ENCODE measurements around the gene LMBRD2. TPM values are rescaled to one million over a fixed set of nuclear protein-coding genes. Genes with fewer than 3 reads are reported as not detected.

Gene LMBRD2
- total RNA-seq, 2 donors from 2014 or later, result 5.5 to 7.4 TPM

DNA sequence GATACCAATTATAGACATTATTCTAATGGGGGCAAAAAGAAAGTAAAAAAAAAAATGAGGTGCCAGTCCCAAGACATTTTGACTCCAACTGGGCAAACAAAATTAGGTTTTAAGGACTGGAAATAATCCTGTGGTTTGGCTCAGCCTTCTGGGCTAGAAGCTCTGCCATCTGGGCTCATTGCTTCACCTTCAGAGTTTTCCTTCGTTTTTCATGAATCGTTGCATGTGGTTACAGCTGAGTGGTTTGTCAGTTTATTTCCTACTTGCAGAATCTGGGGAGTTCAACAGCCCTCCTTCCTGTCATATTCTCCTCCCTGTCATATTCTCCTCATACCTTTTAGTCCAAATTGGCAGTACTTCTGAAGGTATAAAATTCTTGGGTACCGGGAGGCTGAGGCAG is 97.0 kb downstream of the LMBRD2 start:
- Histone ChIP-seq H3K36me3 (ENCODE audit: control insufficient read depth, insufficient read depth, low read length) (peaks cover 2% of the 10 kb centered on the region), H3K9ac (ENCODE audit: extremely low read depth, low read length, poor library complexity, severe bottlenecking) (no peak overlapping the region), H3K4me1 (ENCODE audit: control insufficient read depth, insufficient read depth, low read length) (no peaks in the 10 kb centered on the region), H3K4me3 (ENCODE audit: low read length) (no peak overlapping the region), H3K27me3 (ENCODE audit: control insufficient read depth, insufficient read depth, low read length, poor library complexity, severe bottlenecking) (no peaks in the 10 kb centered on the region), H3K9me3 (ENCODE audit: control insufficient read depth, low read length) (no peaks in the 10 kb centered on the region), H3K27ac (ENCODE audit: low read depth, low read length) (no peak overlapping the region)
- peaks cover 2% of the 10 kb centered on the region for H3K36me3 Mint-ChIP-seq (ENCODE audit: low read depth)
- TF ChIP-seq, protein P1, sequence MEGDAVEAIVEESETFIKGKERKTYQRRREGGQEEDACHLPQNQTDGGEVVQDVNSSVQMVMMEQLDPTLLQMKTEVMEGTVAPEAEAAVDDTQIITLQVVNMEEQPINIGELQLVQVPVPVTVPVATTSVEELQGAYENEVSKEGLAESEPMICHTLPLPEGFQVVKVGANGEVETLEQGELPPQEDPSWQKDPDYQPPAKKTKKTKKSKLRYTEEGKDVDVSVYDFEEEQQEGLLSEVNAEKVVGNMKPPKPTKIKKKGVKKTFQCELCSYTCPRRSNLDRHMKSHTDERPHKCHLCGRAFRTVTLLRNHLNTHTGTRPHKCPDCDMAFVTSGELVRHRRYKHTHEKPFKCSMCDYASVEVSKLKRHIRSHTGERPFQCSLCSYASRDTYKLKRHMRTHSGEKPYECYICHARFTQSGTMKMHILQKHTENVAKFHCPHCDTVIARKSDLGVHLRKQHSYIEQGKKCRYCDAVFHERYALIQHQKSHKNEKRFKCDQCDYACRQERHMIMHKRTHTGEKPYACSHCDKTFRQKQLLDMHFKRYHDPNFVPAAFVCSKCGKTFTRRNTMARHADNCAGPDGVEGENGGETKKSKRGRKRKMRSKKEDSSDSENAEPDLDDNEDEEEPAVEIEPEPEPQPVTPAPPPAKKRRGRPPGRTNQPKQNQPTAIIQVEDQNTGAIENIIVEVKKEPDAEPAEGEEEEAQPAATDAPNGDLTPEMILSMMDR (conservative IDR thresholded peaks at IDR 0.05), result no peak
- peaks cover 15% of the 10 kb centered on the region for H3K4me1 Mint-ChIP-seq
- DNase-seq, result no peak
- H3K27ac Mint-ChIP-seq, result no peak overlapping the region
- H3K27me3 Mint-ChIP-seq (ENCODE audit: insufficient read depth), result no peaks in the 10 kb centered on the region
- no peak overlapping the region for H3K4me3 Mint-ChIP-seq
- 94 to 100% methylated on average over 2 to 3 of the region's 3 CpGs for WGBS, 2 experiments (ENCODE audit: insufficient coverage in 1 of 2, insufficient read length in 1 of 2)
- H3K9me3 Mint-ChIP-seq, result no peaks in the 10 kb centered on the region

DNA sequence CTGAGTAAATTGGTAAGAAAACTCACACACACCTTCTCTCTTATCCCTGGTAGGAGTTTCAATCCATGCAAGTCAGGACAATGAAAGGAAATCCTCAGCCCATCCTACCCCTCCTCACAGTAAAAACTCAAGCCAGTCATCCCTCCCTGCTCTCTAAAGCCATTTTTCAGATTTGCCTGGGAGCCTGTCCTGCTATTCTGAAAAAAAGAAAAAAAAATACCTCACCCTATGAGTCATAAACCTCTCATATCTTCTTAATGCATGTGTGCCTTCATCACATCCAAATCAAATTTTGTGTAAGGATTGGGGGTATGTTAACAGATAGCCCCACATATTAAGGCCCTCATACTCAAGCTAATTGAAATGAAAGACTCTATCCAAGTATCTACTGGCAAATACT is 99.1 kb downstream of the LMBRD2 start:
- Mint-ChIP-seq H3K27ac (no peak overlapping the region), H3K4me1 (peaks cover 2% of the 10 kb centered on the region), H3K27me3 (ENCODE audit: insufficient read depth) (no peaks in the 10 kb centered on the region), H3K4me3 (no peak overlapping the region), H3K9me3 (no peaks in the 10 kb centered on the region), H3K36me3 (ENCODE audit: low read depth) (peaks cover 2% of the 10 kb centered on the region)
- Histone ChIP-seq H3K4me1 (ENCODE audit: control insufficient read depth, insufficient read depth, low read length) (no peaks in the 10 kb centered on the region), H3K36me3 (ENCODE audit: control insufficient read depth, insufficient read depth, low read length) (peaks cover 4% of the 10 kb centered on the region), H3K27me3 (ENCODE audit: control insufficient read depth, insufficient read depth, low read length, poor library complexity, severe bottlenecking) (no peaks in the 10 kb centered on the region), H3K9ac (ENCODE audit: extremely low read depth, low read length, poor library complexity, severe bottlenecking) (no peak overlapping the region), H3K27ac (ENCODE audit: low read depth, low read length) (no peak overlapping the region), H3K4me3 (ENCODE audit: low read length) (no peak overlapping the region), H3K9me3 (ENCODE audit: control insufficient read depth, low read length) (no peaks in the 10 kb centered on the region)
- no peak for DNase-seq
- TF ChIP-seq, protein P1 (conservative IDR thresholded peaks at IDR 0.05), result no peak

DNA sequence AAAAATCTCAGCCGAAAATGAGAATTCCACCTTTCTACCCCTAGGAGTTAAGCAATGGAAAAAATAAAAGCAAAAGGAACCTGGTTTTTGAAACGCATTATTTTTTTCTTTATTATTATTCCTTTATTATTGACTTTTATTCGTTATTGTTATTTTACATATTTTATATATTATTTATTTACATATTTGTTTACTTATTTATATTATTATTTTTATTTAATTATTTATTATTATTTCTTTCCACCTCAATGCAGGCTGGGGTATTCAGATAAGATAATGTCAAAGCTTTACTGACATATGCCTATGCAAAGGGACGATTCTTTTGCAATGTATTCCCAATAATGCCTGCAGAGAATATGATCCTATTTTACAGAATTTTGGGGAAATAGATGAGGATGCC is 101.7 kb downstream of the LMBRD2 start:
- Mint-ChIP-seq H3K36me3 (ENCODE audit: low read depth) (peaks cover 2% of the 10 kb centered on the region), H3K27ac (no peak overlapping the region), H3K4me1 (peaks cover 2% of the 10 kb centered on the region), H3K27me3 (ENCODE audit: insufficient read depth) (no peaks in the 10 kb centered on the region), H3K4me3 (no peak overlapping the region), H3K9me3 (no peaks in the 10 kb centered on the region)
- Histone ChIP-seq H3K4me1 (ENCODE audit: control insufficient read depth, insufficient read depth, low read length) (no peaks in the 10 kb centered on the region), H3K27ac (ENCODE audit: low read depth, low read length) (no peak overlapping the region), H3K36me3 (ENCODE audit: control insufficient read depth, insufficient read depth, low read length) (peaks cover 4% of the 10 kb centered on the region), H3K9me3 (ENCODE audit: control insufficient read depth, low read length) (no peaks in the 10 kb centered on the region), H3K27me3 (ENCODE audit: control insufficient read depth, insufficient read depth, low read length, poor library complexity, severe bottlenecking) (no peaks in the 10 kb centered on the region), H3K9ac (ENCODE audit: extremely low read depth, low read length, poor library complexity, severe bottlenecking) (no peak overlapping the region), H3K4me3 (ENCODE audit: low read length) (no peak overlapping the region)
- DNase-seq, result no peak
- WGBS, 2 experiments (ENCODE audit: insufficient coverage in 1 of 2, insufficient read length in 1 of 2), result 89 to 90% methylated on average over 1 to 2 of the region's 4 CpGs
- TF ChIP-seq, protein P1 (conservative IDR thresholded peaks at IDR 0.05), result no peak

Small RNA genes within 50 kb of the gene (microRNA-seq; reads per million reads assigned to microRNA genes)
- gene MIR580 (ENCODE audit: borderline microRNAs expressed), result not detected

Other genes starting within 250 kb of the LMBRD2 start
- not detected for gene CAPSL, start 213.3 kb downstream of the LMBRD2 start, total RNA-seq
- gene UGT3A1, start 160.5 kb downstream of the LMBRD2 start, total RNA-seq, result 10 to 100 TPM in 1 of 2 donors, 1 to 10 TPM in 1; 4.7 to 10.6 TPM
- 10 to 100 TPM; 15.5 to 25.3 TPM for gene UGT3A2, start 85.0 kb downstream of the LMBRD2 start, total RNA-seq
- gene SKP2, start 224 bp upstream of the LMBRD2 start, total RNA-seq, result 10 to 100 TPM; 82.2 to 91.1 TPM
- 10 to 100 TPM; 27.5 to 44.5 TPM for gene NADK2, start 90.0 kb upstream of the LMBRD2 start, total RNA-seq
- not detected for gene RANBP3L, start 150.0 kb upstream of the LMBRD2 start, total RNA-seq

All from endodermal cell (in vitro differentiated cells).